Activated T-helper 1 cell treated with Interleukin-2 at 50 U/mL for 16 hours (primary cell): ENCODE measurements around the gene SLC11A2.
"Not testable (repeated sequence)": the region's sequence is repeated elsewhere in the genome, so short reads cannot be mapped to it uniquely, and the experiment has no call there.

ENCODE experiments used
- DNase-seq: peaks from one replicate; pipeline ENCODE4 v3.0.0-alpha.2; 2020; ENCODE audit warnings: low read depth

Gene SLC11A2

GRCh38 chr12:50947933-50948626 lies 78.1 kb downstream of the SLC11A2 start:
- no peak for DNase-seq

GRCh38 chr12:50937653-50938052 lies 88.5 kb downstream of the SLC11A2 start:
- DNase-seq, result no peak

DNA sequence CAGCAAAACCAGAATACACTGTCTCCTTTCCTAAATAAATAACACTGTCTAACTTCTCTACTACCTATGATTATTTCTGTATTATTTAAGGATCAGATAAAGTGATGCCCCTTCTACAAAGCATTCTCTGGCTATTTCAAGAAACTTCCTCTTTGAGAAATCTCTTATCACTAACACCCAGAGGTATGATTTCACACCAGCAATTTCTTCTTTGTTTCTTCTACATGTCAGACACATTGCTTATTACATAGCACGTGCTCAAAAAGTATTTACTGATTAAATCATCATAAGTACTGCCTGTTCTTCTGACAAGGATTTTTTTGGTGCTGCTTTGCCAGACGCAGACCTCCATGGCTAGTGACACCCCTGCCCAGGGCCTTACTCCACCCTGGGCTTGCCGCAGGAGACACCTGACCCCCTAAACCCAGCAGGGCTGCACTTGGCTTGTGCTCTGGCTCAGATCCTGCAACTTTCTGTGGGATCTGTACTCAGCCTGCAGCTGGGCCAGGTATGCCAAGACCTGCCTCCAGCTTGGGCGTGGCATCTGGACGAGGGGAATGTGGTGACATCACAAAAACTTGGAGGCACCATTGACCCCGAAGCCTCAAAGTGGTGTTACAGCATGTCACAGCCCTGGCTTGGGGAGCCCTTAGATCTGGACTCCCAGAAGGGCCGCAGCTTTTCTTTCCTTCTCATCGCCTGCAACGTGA lies 89.2 kb downstream of the SLC11A2 start:
- DNase-seq, result no peak

GRCh38 chr12:50934981-50935807 lies 91.0 kb downstream of the SLC11A2 start:
- no peak for DNase-seq

DNA sequence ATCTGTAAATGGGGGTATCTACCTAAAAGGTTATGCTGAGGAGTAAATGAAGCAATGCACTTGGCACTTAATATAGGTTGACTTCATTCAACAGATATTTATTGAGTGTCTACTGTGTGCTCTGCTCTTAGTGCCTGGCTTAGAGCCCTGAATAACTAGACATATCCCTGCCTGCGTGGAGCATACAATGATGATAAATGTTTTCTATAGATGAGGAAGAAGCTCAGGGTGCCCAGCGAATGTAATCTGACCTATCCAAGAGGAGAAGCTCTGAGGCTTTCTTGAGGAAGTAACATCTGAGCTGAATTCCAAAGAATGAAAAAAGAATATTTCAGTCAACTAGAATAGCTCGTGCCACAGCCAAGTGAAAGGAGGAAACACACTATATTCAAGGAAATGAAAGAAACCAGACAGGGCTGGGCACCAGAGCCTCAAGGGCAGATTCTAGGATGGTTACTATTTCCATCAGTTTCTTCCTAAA lies 91.8 kb downstream of the SLC11A2 start:
- DNase-seq, result no peak

GRCh38 chr12:50933459-50934124 lies 92.6 kb downstream of the SLC11A2 start:
- DNase-seq, result no peak

DNA sequence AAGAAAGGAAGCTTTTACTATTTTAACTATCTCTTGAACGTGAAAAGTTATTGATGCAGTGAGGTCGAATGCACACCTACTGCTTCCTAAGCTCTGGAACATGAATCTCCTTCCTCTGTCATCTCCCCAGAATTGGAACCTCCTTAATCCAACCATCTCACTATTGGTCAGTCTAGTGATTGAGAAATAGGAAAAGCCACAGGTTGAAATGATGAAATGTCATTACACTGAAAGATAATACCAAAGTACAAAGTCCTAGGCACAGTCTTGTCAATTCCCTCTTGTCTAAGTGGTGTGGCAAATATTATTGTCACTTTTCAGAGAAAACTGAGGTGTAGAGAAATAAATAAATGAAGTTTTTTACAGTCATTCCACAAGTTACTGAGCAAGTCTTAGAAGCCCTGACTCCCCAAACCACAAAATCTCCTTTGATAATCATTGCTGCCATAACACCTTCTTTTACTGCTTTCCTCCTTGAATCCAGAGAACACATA lies 93.3 kb downstream of the SLC11A2 start:
- DNase-seq, result no peak

DNA sequence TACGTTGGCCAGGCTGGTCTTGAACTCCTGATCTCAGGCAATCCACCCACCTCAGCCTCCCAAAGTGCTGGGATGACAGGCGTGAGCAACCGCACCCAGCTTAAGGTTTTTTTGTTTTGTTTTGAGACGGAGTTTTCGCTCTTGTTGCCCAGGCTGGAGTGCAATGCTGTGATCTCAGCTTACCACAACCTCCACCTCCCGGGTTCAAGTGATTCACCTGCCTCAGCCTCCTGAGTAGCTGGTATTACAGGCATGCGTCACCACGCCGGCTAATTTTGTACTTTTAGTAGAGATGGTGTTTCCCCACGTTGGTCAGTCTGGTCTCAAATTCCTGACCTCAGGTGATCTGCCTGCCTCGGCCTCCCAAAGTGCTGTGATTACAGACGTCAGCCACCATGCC lies 95.7 kb downstream of the SLC11A2 start:
- DNase-seq, result not testable (repeated sequence)

DNA sequence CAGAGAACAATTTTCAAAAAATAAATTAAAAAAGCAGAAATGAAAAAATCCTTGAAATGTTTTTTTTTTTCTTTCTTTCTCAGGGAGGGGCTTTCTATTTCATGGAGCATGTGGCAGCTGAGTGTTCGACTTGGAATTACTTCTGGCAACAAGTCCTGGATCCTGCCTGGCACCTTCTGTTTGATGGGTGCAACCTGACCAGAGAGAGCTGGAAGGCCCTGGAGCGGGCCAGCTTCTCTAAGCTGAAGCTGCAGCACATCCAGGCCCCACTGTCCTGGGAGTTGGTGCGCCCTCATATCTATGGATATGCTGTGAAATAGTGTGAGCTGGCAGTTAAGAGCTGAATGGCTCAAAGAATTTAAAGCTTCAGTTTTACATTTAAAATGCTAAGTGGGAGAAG lies 96.4 kb downstream of the SLC11A2 start:
- no peak for DNase-seq
